HL-60 (cell line): Measurements from ENCODE around the gene REXO4.

Source experiments
- CTCF ChIP-seq: IDR thresholded peaks from one replicate; pipeline ENCODE4 v1.5.1; 2011; ENCODE audit warnings: low read length, control low read depth, inconsistent platforms; ENCODE audit not compliant: insufficient read depth
- GABPA ChIP-seq: IDR thresholded peaks from 2 replicates; pipeline ENCODE4 v1.6.1; 2012; ENCODE audit warnings: low read depth
- POLR2AphosphoS5 ChIP-seq: IDR thresholded peaks from 2 replicates; pipeline ENCODE4 v1.6.1; 2012; ENCODE audit warnings: low read depth
- REST ChIP-seq: IDR thresholded peaks from 2 replicates; pipeline ENCODE4 v1.6.1; 2012; ENCODE audit warnings: low read depth; ENCODE audit not compliant: insufficient replicate concordance

- TF ChIP-seq CTCF, result no peak
- TF ChIP-seq POLR2AphosphoS5, result no peak
- TF ChIP-seq REST, result no peak
- TF ChIP-seq GABPA, result no peak
Observed at GRCh38 chr9:133443248-133443647, 25.4 kb upstream of the REXO4 start.
